ENCODE measurements around the gene FAM200C.

DNA sequence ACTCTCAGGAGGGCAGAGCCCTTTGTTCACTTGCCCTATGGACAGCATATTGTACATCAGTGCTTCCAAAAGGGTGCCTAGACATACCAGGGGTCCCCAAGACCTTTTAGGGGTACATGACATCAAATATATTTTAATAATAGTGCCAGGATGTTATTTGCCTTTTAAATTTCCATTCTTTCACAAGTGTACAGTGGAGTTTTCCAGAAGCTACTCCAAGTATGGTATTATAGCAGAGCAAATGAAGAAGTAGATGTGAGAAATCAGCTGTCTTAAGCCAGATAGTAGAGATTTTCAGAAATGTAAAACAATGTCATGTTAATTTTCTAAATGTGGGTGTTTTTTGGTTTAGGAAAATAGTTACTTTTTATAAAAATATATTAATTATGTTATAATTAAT lies 37.4 kb upstream of the FAM200C start:
- TF ChIP-seq, protein P1, sequence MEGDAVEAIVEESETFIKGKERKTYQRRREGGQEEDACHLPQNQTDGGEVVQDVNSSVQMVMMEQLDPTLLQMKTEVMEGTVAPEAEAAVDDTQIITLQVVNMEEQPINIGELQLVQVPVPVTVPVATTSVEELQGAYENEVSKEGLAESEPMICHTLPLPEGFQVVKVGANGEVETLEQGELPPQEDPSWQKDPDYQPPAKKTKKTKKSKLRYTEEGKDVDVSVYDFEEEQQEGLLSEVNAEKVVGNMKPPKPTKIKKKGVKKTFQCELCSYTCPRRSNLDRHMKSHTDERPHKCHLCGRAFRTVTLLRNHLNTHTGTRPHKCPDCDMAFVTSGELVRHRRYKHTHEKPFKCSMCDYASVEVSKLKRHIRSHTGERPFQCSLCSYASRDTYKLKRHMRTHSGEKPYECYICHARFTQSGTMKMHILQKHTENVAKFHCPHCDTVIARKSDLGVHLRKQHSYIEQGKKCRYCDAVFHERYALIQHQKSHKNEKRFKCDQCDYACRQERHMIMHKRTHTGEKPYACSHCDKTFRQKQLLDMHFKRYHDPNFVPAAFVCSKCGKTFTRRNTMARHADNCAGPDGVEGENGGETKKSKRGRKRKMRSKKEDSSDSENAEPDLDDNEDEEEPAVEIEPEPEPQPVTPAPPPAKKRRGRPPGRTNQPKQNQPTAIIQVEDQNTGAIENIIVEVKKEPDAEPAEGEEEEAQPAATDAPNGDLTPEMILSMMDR (IDR thresholded peaks at IDR 0.05): no peak
- TF ChIP-seq EP300 (IDR thresholded peaks at IDR 0.05): no peak

All from ovary (tissue), 3 donors.